ENCODE data around the gene ANP32B.

DNA sequence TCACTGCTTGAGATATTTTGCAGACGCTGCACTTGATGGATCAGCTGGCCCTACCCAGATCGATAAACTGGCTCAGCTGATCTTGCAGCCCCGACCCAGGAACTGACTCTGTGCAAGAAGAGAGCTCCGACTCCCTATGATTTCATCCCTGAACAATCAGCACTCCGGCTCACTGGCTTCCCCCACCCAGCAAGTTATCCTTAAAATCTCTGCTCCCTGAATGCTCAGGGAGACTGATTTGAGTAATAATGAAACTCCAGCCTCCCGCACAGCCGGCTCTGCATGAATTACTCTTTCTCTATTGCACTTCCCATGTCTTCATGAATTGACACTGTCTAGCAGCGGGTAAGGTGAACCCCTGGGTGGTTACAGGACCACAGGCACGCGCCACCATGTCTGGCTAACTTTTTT lies 56.5 kb downstream of the ANP32B start:
- TF ChIP-seq CTCF (IDR thresholded peaks at IDR 0.05) (no peak), RCOR1 (IDR thresholded peaks at IDR 0.05; ENCODE audit: low read length) (no peak), CHD2 (IDR thresholded peaks at IDR 0.05; ENCODE audit: low read length, partially characterized antibody) (no peak), POLR2AphosphoS5 (IDR thresholded peaks at IDR 0.05; ENCODE audit: low read depth, low read length) (no peak), TAF1 (IDR thresholded peaks at IDR 0.05; ENCODE audit: borderline replicate concordance, low read depth, low read length) (no peak)

Measured in SK-N-SH (cell line).